GM12878 (cell line): Measurements from ENCODE around the gene SP100. TPM values are rescaled to one million over a fixed set of nuclear protein-coding genes. Genes with fewer than 3 reads are reported as not detected.

Source experiments
- ATF7 ChIP-seq: fragments of 450-650 bp; IDR thresholded peaks from 2 replicates; pipeline ENCODE4 v1.6.1; 2016; ENCODE audit warnings: low read depth, mild to moderate bottlenecking
- BCLAF1 ChIP-seq: fragments of 450-650 bp; IDR thresholded peaks from 2 replicates; pipeline ENCODE4 v1.6.1; 2017; ENCODE audit warnings: antibody characterized with exemption, mild to moderate bottlenecking, moderate library complexity
- CBX5 ChIP-seq: sonication (generic); IDR thresholded peaks from 2 replicates; pipeline ENCODE4 v1.6.1; 2016; ENCODE audit warnings: low read depth, moderate library complexity, mild to moderate bottlenecking, inconsistent platforms
- CHD4 ChIP-seq: fragments of 200-600 bp; sonication (generic); IDR thresholded peaks from 2 replicates; pipeline ENCODE4 v1.6.1; 2016; ENCODE audit warnings: mild to moderate bottlenecking
- FOXK2 ChIP-seq: fragments of 450-650 bp; IDR thresholded peaks from 2 replicates; pipeline ENCODE4 v1.6.1; 2017; ENCODE audit warnings: mild to moderate bottlenecking, moderate library complexity
- GATAD2B ChIP-seq: fragments of 450-650 bp; conservative IDR thresholded peaks from 2 replicates; pipeline ENCODE4 v1.6.1; 2017; ENCODE audit warnings: low read depth, mild to moderate bottlenecking, moderate library complexity
- LARP7 ChIP-seq: fragments of 450-650 bp; IDR thresholded peaks from 2 replicates; pipeline ENCODE4 v1.6.1; 2017; ENCODE audit warnings: mild to moderate bottlenecking
- MEF2A ChIP-seq: IDR thresholded peaks from 2 replicates; pipeline ENCODE4 v1.6.1; 2011; ENCODE audit warnings: low read depth, mild to moderate bottlenecking, low read length, moderate library complexity; ENCODE audit not compliant: insufficient read depth
- MLLT1 ChIP-seq: fragments of 450-650 bp; IDR thresholded peaks from 2 replicates; pipeline ENCODE4 v1.6.1; 2016; ENCODE audit warnings: mild to moderate bottlenecking
- PKNOX1 ChIP-seq: fragments of 450-650 bp; IDR thresholded peaks from 2 replicates; pipeline ENCODE4 v1.6.1; 2016; ENCODE audit warnings: mild to moderate bottlenecking
- RAD21 ChIP-seq: IDR thresholded peaks from 2 replicates; pipeline ENCODE4 v1.6.1; 2011; ENCODE audit warnings: mild to moderate bottlenecking, low read depth, low read length, moderate library complexity; ENCODE audit not compliant: insufficient read depth
- RBBP5 ChIP-seq: fragments of 200-600 bp; sonication (generic); conservative IDR thresholded peaks from 2 replicates; pipeline ENCODE4 v1.6.1; 2016
- RELA ChIP-seq: fragments of 450-650 bp; IDR thresholded peaks from 2 replicates; pipeline ENCODE4 v1.8.0; 2014; ENCODE audit warnings: borderline replicate concordance; ENCODE audit not compliant: partially characterized antibody
- RELB ChIP-seq: fragments of 450-650 bp; IDR thresholded peaks from 2 replicates; pipeline ENCODE4 v1.6.1; 2017; ENCODE audit warnings: low read depth, mild to moderate bottlenecking, moderate library complexity
- REST ChIP-seq: IDR thresholded peaks from 2 replicates; pipeline ENCODE4 v1.6.1; 2012; ENCODE audit warnings: mild to moderate bottlenecking, low read depth, low read length
- SMAD1 ChIP-seq: fragments of 450-650 bp; IDR thresholded peaks from 2 replicates; pipeline ENCODE4 v1.6.1; 2018; ENCODE audit warnings: mild to moderate bottlenecking, low read depth; ENCODE audit not compliant: partially characterized antibody
- ZBTB33 ChIP-seq: fragments of 450-650 bp; IDR thresholded peaks from 2 replicates; pipeline ENCODE4 v1.6.1; 2017; ENCODE audit warnings: mild to moderate bottlenecking
- polyA plus RNA-seq, 11 experiments: library from polyadenylated mRNA; depleted of rRNA in 4 of 11; unstranded in 6 of 11; stranded (reverse) in 5 of 11; fragments of >200 nt; fragmentation: Nextera tagmentation in 4 of 11; fragmentation: Illumina TruSeq in 1 of 11; extraction: Ambion mirVana in 4 of 11; extraction: Trizol in 1 of 11; gene quantifications; 1 replicate in 1 of 11; 2 replicates in 10 of 11; pipeline versions ENCODE4 v1.2.1 to v1.2.3, GENCODE V29; 2011 to 2016; ENCODE audit warnings: inconsistent platforms in 2 of 11, missing spikeins in 2 of 11, low read depth in 1 of 11
- total RNA-seq, 4 experiments: library from RNA; depleted of rRNA in 3 of 4; stranded (reverse); fragments of >200 nt in 3 of 4; fragmentation: Illumina TruSeq in 1 of 4; extraction: Trizol in 1 of 4; gene quantifications; 2 replicates each; pipeline versions ENCODE4 v1.2.1 to v1.2.3, GENCODE V29; 2013 to 2021

SP100 gene
- total and polyA plus RNA-seq, 10 of the 15 experiments (the other 5 are each of a cell fraction or from before 2014, with no cell fraction given) = 109 to 239 (median 180) TPM

GRCh38 chr2:230505162-230505561 lies 89.2 kb downstream of the SP100 start (continued):
- TF ChIP-seq PKNOX1 = no peak
- 0 out of 2 replicates have a peak, but pooled peaks have one; percentile 1 for TF ChIP-seq RAD21
- TF ChIP-seq MLLT1 = peak; percentile 46; the same call in 1 of the 2 replicates
- TF ChIP-seq SMAD1 = no peak
- no peak for TF ChIP-seq LARP7
- TF ChIP-seq ZBTB33 = no peak
- peak; percentile 87 for TF ChIP-seq ATF7
- TF ChIP-seq FOXK2 = no peak
- no peak for TF ChIP-seq CBX5
- no peak for TF ChIP-seq REST
- no peak for TF ChIP-seq CHD4
- TF ChIP-seq GATAD2B = 0 out of 2 replicates have a peak, but pooled peaks have one; percentile 29
- TF ChIP-seq BCLAF1 = no peak
- TF ChIP-seq RELA = no peak
- TF ChIP-seq RBBP5 = no peak
- TF ChIP-seq MEF2A = no peak
- TF ChIP-seq RELB = peak; percentile 67
